ENCODE results near the gene REPIN1.
A peak's percentile ranks its signal among the peaks of the same experiment; 100 is the strongest.

The REPIN1 gene

DNA sequence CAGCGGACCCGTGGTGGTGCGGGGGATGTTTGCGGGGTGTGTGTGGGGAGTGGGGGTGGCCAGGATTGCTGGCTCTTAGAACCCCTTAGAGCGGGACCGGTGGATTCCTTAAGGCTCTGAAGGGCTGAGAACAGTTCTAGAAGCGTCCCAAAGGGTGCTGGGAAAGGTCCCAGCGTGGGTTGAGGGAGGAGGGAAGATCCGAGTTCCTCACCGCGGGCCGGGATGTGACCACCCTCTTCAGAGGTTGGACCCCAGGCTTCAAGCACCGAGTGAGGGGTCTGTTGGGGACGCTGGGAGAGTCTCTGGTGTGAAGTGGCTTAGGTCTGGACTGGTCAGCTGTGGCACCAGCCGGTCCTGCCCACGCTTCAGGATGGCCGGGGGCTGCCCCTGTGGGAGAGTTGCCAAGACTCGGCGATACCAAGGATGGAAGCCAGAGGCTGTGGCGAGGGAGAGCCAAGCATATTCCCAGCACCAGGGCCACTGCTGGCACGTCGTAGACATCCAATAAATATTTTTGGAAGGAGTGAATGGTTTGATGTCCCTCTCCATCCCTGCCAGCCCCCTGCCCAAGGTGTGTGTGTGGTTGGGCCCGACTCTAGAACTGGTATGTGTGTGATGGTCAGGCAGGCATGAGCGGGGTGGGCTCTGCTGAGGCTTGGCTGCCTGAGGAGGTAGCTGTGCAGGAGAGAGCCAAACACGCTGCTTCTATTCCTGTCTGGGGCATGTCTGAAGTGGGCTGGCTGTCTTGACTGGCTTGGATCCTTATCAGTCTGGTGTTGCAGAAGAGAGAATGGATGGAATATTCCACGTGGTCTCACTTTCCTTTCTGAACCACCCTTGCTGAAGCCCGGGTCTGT lies 29.7 kb downstream of the REPIN1 start:
- DNase-seq: no peak

DNA sequence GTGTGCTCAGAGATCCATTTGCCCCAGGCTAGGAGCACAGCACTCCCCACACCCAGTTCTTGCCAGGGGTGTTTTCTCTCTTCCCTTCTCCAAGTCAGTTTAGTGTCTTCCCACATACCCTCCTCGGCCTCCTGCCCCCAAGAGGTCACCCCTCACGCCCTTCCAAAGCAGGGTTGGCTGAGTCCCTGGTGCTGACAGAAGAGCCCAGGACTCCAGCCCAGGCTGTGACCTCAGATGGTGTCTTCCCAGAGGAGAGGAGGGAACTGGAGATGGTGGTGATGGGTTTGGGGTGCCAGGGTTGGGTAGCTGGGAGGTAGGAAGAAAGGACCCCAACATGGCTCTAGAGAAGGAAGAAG lies 30.3 kb downstream of the REPIN1 start:
- no peak for DNase-seq

DNA sequence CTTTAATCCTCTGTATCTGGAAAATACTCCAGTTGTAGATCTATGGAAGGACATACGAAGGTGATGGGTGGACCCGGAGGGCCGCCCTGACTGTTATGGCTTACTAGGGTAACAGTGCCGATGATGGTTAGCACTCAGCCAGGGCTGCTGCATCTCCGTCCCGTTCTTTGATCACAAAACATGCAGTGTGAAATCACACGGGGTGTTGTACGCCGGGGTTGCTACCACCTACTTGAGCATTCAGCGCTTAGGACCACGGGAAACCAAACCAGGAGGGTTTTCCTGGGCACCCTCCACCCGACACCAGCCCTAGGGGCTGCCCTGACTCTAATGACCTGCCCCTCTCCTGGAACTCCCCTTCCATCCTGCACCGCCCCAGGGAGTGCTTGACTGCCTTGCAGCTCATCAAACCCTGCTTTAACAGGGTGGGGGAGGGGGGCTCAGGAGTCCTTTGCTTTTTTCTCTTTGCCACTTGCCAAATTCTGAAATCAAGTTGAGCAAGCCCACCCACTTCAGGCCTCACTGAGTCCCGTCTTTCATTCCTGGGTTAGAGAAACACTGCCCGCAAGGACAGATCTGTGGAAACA lies 30.9 kb downstream of the REPIN1 start:
- DNase-seq: no peak

- DNase-seq: no peak
These were observed 31.6 kb downstream of the REPIN1 start for GRCh38 chr7:150400008-150400787.

- no peak for DNase-seq
These were observed 32.3 kb downstream of the REPIN1 start for GRCh38 chr7:150400788-150401423.

DNA sequence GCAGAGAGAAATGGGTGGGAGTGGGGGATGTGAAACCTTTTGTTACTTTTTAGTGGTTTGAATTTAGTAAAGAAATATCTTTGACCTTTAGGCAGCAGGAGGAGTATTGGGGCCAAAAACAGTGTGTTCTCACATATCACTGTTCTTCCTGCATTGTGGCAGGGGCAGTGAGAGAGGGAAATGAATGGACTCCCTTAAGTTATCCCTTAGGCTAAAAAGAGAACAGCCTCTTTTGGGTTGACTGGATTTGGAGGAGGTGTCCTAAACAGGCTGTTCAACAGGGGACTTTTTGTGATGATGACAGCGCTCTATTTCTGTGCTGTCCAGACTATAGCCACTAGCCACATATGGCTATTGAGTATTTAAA lies 32.8 kb downstream of the REPIN1 start:
- no peak for DNase-seq

DNA sequence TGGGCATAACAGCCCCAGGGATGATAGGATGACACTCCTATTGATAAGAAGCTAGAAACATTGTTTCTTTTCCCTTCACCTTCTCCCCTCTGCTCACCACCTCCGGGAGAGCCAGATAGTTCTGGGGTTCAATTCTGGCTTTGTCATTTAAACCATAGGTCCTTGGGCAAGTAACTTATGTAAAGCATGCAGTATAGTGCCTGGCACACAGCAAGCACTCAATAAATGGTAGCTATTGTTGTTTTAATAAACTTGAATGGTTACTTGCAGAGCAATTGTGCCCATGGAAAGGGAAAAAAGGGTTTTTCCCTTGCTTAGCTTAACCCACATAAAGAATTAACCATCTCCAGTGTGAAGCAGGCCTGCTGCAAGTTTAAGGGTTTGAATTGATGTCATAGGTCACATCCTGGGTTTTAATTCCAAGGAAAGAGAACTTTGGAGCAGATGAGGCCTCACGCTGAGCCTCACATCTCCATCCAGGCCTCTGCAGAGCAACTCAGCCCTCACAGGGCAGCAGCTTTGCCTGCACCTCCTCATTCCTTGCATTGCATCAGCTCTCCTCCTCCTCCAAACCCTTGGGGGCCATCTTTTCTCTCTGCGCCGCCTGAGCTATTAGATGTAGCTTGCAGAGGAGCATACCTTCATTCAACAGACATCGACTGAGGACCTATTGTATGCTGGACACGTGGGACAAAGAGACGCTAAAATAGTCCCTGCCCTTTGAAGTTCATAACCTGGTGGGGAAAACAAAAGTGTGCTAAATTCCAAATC lies 33.4 kb downstream of the REPIN1 start:
- DNase-seq: no peak

GRCh38 chr7:150402671-150403321 lies 34.2 kb downstream of the REPIN1 start:
- DNase-seq: no peak

GRCh38 chr7:150403376-150404171 lies 35.0 kb downstream of the REPIN1 start:
- DNase-seq: no peak

- DNase-seq: no peak
These were observed 35.7 kb downstream of the REPIN1 start for GRCh38 chr7:150404172-150404804.

DNA sequence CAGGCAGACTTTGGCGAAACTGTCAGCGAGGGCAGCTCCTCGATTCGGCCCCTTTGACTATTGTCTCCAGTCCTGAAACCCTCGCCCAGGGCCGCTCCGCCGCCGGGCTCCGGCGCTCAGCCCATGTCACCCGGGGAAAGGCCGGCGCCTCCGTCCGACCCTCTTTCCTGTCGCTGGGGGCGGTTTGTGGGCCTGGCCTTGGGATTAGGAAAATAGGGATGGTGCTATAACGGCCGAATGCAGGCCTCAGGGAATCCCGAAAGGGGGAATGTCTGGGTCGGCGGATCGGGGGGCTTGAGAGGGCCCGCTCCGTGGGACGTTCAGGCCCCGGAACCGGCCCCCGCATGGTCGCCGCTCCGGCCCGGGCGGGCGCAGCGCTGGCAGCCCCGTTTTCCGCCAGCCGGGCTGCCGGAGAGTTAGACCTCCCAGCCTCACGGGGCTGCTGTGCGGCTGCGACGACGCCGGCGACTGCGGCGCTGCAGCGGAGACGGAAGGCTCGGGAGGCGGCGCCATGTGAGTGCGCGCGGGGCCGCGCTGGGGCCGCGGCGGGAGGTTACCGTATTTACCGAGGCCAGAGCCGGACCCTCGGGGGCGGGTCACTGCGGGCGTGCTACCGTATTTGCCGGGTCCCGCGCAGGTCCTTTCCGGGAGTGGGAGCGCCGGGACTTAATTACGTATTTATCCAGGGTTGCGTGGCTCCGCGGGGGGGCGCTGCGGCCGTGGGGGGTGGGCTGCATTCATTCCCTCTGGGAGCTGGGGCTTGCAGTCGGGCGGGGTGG lies 36.4 kb downstream of the REPIN1 start:
- peak; percentile 79 for DNase-seq

DNA sequence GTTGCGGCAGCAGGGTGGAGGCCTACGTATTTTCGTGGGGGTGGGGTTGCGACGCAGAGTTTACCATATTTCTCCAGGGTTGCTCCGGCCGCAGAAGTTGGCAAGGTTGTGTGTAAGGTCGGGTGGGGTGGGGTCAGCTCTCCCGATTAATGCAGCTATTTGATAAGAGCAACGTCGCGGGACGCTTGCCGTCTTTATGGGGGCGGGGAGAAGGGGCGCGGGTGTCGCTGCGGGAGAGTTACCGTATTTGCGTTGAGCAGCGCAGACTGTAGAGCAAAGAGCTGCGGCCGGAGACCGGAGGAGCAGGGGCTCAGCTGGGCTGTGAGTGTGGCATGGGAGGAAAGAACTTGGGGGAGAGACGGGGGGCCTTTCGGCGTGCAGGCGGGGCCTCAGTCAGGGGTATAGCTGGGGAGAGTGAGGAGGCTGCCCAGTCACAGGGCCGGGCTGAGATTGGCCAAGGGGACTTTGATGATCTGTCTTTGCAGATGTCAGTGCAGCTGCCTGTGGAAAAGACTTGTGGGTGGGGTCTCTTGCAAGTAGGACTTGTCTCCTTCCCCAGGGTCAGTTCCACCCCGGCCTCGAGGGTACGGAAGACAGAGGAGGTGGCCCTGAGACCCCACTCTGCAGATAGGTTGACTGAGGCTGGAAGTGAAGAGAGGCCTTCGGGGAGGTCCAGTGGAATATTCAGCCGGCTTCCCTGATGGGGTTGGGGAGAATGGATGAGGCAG lies 37.1 kb downstream of the REPIN1 start:
- DNase-seq: no peak

DNA sequence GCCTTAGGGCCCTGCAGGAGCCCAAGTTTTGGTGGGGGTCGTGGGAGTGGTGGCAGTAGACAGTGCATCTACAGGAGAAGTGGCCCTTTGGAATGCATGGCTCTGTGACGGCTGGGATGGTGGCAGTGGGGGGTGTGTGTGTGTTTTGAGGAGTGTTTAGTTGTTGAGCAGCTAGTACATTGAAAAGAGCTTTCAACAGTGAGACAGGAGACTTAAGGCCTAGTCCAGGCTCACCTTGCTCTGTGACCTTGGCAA lies 37.6 kb downstream of the REPIN1 start:
- no peak for DNase-seq

GRCh38 chr7:150406567-150407421 lies 38.2 kb downstream of the REPIN1 start:
- DNase-seq: no peak

- DNase-seq: no peak
These were observed 39.2 kb downstream of the REPIN1 start for GRCh38 chr7:150407588-150408392.

GRCh38 chr7:150408393-150409299 lies 40.0 kb downstream of the REPIN1 start:
- DNase-seq: no peak
